HFFc6 (cell line): ENCODE results near the gene TACC2. TPM values are rescaled to one million over a fixed set of nuclear protein-coding genes. Genes with fewer than 3 reads are reported as not detected.
"Not testable (repeated sequence)": the region's sequence is repeated elsewhere in the genome, so short reads cannot be mapped to it uniquely, and the experiment has no call there.

Experiments
- DNase-seq: peaks from one replicate; pipeline ENCODE4 v3.0.0-alpha.2; 2018
- H3K27ac Mint-ChIP-seq: 2 replicates; pipeline ENCODE4 v1.8.0; 2020; ENCODE audit warnings: mild to moderate bottlenecking, mixed read lengths
- H3K27me3 Mint-ChIP-seq: 2 replicates; pipeline ENCODE4 v1.8.0; 2021; ENCODE audit warnings: mild to moderate bottlenecking, moderate library complexity, mixed read lengths; ENCODE audit not compliant: insufficient read depth
- H3K36me3 Mint-ChIP-seq: 2 replicates; pipeline ENCODE4 v1.8.0; 2021; ENCODE audit warnings: low read depth, mixed read lengths
- H3K4me1 Mint-ChIP-seq: 2 replicates; pipeline ENCODE4 v1.8.0; 2020; ENCODE audit warnings: low read depth, mixed read lengths
- H3K4me3 Mint-ChIP-seq: 2 replicates; pipeline ENCODE4 v1.8.0; 2020; ENCODE audit warnings: mild to moderate bottlenecking, moderate library complexity, mixed read lengths
- H3K9me3 Mint-ChIP-seq: 2 replicates; pipeline ENCODE4 v1.8.0; 2020; ENCODE audit warnings: mild to moderate bottlenecking, mixed read lengths
- total RNA-seq, 6 experiments: library from RNA; stranded (reverse); fragmentation: NEBNext Ultra II Directional; extraction: Animal tissue kit (Norgen Biotek cat#: 25700); gene quantifications; 2 replicates in 1 of 6; 3 replicates in 5 of 6; pipeline ENCODE4 v1.2.3, GENCODE V29; 2021
- TF ChIP-seq, protein P1 (sequence below): fragments of 200-600 bp; sonication (generic); IDR thresholded peaks from 2 replicates; pipeline ENCODE4 v1.5.0; 2021; ENCODE audit warnings: antibody characterized with exemption, mild to moderate bottlenecking

TACC2 gene
- total RNA-seq, 6 experiments from 2014 or later, result 15.9 to 19.5 (median 17.5) TPM

DNA sequence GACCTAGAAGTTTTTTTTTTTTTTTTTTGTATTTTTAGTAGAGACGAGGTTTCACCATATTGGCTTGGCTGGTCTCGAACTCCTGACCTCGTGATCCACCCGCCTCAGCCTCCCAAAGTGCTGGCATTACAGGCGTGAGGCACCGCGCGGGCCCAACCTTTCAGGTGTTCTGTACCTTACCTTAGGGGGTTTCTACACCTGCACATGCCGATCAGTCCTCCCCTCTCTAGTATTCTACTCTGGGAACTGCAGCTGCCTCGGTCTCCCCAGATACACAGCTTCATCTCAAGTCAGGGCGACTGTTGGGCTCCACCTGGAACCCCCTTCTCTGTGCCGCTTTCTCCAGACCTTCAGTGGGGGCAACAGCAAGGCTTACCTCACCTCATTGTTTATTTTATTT, 79.9 kb downstream of the TACC2 start:
- Mint-ChIP-seq H3K4me3 (no peak overlapping the region), H3K27ac (no peak overlapping the region), H3K27me3 (peaks cover 4% of the 10 kb centered on the region), H3K4me1 (peaks cover 10% of the 10 kb centered on the region), H3K9me3 (no peaks in the 10 kb centered on the region), H3K36me3 (no peaks in the 10 kb centered on the region)
- DNase-seq, result no peak
- TF ChIP-seq, protein P1, sequence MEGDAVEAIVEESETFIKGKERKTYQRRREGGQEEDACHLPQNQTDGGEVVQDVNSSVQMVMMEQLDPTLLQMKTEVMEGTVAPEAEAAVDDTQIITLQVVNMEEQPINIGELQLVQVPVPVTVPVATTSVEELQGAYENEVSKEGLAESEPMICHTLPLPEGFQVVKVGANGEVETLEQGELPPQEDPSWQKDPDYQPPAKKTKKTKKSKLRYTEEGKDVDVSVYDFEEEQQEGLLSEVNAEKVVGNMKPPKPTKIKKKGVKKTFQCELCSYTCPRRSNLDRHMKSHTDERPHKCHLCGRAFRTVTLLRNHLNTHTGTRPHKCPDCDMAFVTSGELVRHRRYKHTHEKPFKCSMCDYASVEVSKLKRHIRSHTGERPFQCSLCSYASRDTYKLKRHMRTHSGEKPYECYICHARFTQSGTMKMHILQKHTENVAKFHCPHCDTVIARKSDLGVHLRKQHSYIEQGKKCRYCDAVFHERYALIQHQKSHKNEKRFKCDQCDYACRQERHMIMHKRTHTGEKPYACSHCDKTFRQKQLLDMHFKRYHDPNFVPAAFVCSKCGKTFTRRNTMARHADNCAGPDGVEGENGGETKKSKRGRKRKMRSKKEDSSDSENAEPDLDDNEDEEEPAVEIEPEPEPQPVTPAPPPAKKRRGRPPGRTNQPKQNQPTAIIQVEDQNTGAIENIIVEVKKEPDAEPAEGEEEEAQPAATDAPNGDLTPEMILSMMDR, result no peak

DNA sequence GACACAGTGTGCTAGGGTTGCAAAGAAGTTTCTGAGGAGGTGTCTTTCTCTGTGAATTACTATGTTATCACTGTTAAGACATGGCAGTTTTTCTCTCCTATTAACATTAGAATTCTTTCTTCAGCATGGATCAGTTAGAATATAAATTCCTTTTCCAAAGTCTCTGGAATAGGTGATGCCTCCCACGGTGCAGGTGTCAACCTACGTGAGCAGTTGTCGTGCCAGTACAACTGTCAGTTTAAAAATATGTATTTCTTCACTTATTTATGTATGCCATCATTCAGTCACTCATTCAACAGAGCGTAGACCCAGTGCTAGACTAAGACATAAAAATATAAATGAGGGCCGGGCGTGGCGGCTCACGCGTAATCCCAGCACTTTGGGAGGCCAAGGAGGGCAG, 83.5 kb downstream of the TACC2 start:
- Mint-ChIP-seq H3K4me1 (peaks cover 10% of the 10 kb centered on the region), H3K9me3 (no peaks in the 10 kb centered on the region), H3K4me3 (no peak overlapping the region), H3K27me3 (peaks cover 12% of the 10 kb centered on the region), H3K27ac (no peak overlapping the region), H3K36me3 (no peaks in the 10 kb centered on the region)
- TF ChIP-seq, protein P1, result no peak
- DNase-seq, result no peak

DNA sequence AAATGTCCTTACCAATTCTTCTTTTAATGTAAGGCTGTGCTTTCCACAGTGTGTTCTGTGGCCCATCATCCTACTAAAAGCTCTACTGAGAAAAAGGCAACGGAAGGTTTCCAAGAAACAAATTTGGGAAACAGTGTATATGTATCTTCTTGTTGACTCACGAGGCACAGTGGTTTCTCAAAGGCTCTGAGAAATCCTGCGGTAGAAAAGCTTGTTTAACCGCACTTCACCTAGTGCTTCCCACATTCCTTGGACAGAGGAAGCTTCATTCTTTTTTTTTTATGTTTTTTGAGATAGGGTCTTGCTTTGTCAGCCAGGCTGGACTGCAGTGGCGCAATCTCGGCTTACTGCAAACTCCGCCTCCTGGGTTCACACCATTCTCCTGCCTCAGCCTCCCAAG, 84.5 kb downstream of the TACC2 start:
- TF ChIP-seq, protein P1, result no peak
- Mint-ChIP-seq H3K27ac (no peak overlapping the region), H3K9me3 (no peaks in the 10 kb centered on the region), H3K27me3 (peaks cover 16% of the 10 kb centered on the region), H3K36me3 (no peaks in the 10 kb centered on the region), H3K4me3 (no peak overlapping the region), H3K4me1 (peaks cover 10% of the 10 kb centered on the region)
- DNase-seq, result no peak

DNA sequence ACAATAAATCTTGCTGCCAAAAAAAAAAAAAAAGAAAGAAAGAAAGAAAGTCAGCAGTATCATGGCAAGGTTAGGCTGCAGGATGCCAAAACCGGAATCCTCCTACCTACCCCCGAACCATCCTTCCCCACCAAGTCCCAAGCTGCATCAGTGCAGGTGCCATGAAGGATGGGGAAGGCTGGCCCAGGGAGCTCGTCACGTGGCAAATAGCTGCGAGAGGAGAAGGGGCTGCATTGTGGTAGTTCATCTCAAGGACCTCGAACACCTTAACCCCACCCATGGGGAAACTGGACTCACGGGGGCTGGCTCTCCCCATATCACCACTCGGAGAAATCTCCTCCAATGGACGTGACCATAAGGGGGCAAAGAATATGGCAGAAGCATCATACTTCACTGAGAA, 86.2 kb downstream of the TACC2 start:
- Mint-ChIP-seq H3K4me3 (no peak overlapping the region), H3K27me3 (peaks cover 16% of the 10 kb centered on the region), H3K9me3 (no peaks in the 10 kb centered on the region), H3K27ac (no peak overlapping the region), H3K4me1 (peaks cover under 1% of the 10 kb centered on the region), H3K36me3 (no peaks in the 10 kb centered on the region)
- DNase-seq, result no peak
- TF ChIP-seq, protein P1, result no peak

DNA sequence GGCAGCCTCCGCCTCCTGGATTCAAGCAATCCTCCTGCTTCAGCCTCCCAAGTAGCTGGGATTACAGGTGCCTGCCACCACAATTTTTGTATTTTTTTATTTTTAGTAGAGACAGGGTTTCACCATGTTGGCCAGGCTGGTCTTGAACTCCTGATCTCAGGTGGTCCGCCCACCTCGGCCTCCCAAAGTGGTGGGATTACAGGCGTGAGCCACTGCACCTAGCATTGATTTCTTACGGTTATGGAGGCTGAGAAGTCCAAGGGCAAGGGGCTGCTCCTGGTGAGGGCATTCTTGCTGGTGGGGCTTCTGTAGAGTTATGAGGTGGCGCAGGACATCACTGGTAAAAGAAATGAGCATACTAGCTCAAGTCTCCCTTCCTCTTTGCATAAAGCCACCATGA, 86.9 kb downstream of the TACC2 start:
- not testable (repeated sequence) for H3K4me1 Mint-ChIP-seq

DNA sequence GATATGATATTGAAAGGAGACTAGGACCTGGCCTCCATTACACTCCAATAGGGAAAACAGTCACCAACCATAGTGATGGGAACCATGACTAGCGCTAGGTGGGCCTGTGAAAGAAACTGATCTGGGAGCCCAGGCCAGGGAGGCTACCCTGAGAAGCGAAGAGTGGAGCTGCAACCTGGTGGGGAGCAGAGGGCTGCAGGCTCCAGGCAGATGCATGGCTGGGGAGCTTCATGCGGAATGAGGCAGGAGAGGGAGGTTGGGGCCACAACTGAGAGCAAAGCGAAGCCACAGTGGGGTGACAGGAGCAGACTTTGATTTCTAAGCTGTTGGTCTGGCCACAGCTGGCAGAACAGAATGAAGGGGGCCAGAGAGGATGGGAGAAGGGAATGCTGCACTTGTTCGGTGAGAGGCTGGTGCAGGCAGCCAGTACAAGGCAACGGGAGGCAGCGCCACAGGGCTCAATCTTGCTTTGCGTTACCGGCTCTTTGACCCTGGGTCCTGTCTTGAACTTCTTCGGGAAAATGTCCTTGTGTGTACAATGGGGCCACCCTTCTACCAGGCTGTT, 88.4 kb downstream of the TACC2 start:
- Mint-ChIP-seq H3K9me3 (no peaks in the 10 kb centered on the region), H3K4me1 (no peaks in the 10 kb centered on the region), H3K36me3 (no peaks in the 10 kb centered on the region), H3K27ac (no peak overlapping the region), H3K4me3 (no peak overlapping the region), H3K27me3 (peaks cover 18% of the 10 kb centered on the region)
- no peak for DNase-seq
- TF ChIP-seq, protein P1, result no peak

More for the DNA sequence above, 86.9 kb downstream of the TACC2 start:
- H3K36me3 Mint-ChIP-seq, DNase-seq, H3K9me3 Mint-ChIP-seq, H3K4me3 Mint-ChIP-seq, H3K27ac Mint-ChIP-seq: not testable (repeated sequence)
- H3K27me3 Mint-ChIP-seq, result peaks cover 16% of the 10 kb centered on the region
